Measurements from ENCODE around the gene MIDN.

The MIDN gene

GRCh38 chr19:1268226-1269064, 20.1 kb downstream of the MIDN start:
- no peak for TF ChIP-seq CTCF (IDR thresholded peaks at IDR 0.05; ENCODE audit: low read depth, low read length)
- H3K4me3 ChIP-seq (ENCODE audit: low read depth, low read length) = no peak overlapping the region

DNA sequence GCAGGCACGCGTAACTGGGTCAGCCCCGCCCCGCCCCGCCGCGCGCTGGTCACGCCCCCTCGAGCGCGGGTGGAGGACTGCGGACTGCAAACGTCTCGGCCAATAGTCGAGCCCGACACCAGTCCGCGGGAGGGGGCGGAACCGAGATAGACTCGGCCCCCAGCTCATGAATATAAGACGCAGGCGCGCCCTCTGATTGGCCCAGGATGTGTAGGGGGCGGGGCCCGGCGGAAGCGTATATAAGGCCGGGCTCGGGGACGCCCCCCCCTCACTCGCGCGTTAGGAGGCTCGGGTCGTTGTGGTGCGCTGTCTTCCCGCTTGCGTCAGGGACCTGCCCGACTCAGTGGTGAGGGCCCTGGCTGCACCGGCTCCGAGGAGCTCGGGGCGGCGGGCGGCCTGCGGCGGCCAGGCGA, 20.7 kb downstream of the MIDN start, which contains the start of gene CIRBP:
CIRBP (plus strand) TSS at position 268 of the 413 bp plus-strand sequence. CDS start 1,602 bp downstream, outside the sequence.
- no peak for TF ChIP-seq CTCF (IDR thresholded peaks at IDR 0.05; ENCODE audit: low read depth, low read length)
- H3K4me3 ChIP-seq (ENCODE audit: low read depth, low read length) = peak within 1 kb of the TSS; percentile 81

- no peak for TF ChIP-seq CTCF (IDR thresholded peaks at IDR 0.05; ENCODE audit: low read depth, low read length)
- peak overlapping the region; percentile 81 for H3K4me3 ChIP-seq (ENCODE audit: low read depth, low read length)
These were observed 21.3 kb downstream of the MIDN start for GRCh38 chr19:1269478-1270212.

DNA sequence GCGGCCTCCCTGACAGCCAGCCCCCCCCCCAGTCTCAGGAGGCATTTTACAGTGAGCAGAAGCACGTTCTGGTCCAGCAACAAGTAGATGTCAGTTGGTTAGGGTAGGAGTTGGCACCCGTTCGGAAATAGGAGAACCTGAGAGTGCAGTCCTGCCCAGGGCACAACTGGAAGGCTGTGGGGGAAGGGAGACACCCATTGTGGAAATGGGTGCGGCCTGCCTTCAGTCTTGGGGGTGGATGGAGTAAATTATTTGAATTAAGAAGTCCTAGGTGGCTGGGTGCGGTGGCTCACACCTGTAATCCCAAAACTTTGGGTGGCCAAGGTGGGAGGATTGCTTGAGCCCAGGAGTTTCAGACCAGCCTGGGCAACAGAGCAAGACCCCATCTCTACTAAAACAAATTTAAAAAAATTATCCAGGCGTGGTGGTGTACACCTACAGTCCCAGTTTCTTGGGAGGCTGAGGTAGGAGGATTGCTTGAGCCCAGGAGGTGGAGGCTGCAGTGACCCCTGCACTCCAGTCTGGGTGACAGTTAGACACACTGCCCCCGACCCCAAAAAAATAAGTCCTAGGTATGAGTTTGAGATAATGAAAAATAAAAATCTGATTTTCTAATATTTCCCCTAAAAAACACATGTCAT, 21.9 kb downstream of the MIDN start:
- H3K4me3 ChIP-seq (ENCODE audit: low read depth, low read length) = peak overlapping the region; percentile 81
- TF ChIP-seq CTCF (IDR thresholded peaks at IDR 0.05; ENCODE audit: low read depth, low read length) = no peak

- TF ChIP-seq CTCF (IDR thresholded peaks at IDR 0.05; ENCODE audit: low read depth, low read length) = no peak
- peak overlapping the region; percentile 81 for H3K4me3 ChIP-seq (ENCODE audit: low read depth, low read length)
These were observed 22.6 kb downstream of the MIDN start for GRCh38 chr19:1270854-1271527.

DNA sequence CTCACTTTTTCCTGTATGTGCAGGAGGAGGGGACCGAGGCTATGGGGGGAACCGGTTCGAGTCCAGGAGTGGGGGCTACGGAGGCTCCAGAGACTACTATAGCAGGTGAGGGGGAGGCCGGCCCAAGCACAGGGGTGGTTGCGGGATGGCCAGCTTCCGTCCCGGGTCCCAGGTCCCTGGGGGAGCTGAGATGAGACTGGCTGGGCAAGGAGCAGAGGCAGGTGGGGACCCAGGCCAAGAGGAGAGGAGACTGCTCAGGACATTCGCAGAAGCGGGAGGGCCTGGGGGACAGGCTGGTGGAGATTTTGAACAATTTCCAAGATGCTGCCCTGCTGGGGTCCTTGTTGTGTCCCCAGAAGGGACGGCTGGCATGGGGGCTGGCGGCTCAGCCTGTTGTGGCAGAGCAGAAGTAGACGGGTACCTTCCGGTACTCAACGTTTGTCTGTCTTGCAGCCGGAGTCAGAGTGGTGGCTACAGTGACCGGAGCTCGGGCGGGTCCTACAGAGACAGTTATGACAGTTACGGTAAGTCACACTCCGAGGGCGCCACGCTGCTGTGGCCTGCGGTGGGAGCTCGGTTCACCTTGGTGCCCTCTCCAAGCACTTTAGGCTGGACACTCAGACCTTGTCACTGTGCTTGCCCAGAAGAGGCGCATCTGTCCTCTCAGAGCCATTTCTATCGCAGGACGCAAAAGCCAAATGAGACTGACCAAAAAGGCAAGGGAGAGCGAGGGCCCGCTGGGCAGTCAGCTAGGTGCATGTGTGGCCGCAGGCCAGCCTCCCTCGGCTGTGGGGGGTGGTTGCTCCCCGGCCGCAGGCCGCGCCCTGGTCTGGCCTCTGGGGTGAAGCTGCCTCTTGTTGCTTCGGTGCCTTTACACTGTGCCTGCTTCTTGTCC, 23.4 kb downstream of the MIDN start:
- no peak overlapping the region for H3K4me3 ChIP-seq (ENCODE audit: low read depth, low read length)
- TF ChIP-seq CTCF (IDR thresholded peaks at IDR 0.05; ENCODE audit: low read depth, low read length) = no peak
